H1 (cell line): Measurements from ENCODE around the gene GPC3.

Experiments used
- EP300 ChIP-seq, 2 experiments: IDR thresholded peaks; 1 replicate in 1 of 2; 2 replicates in 1 of 2; pipeline ENCODE4 v1.6.1; 2011 to 2012; ENCODE audit warnings: low read depth in 2 of 2, low read length in 2 of 2, mild to moderate bottlenecking in 2 of 2, borderline replicate concordance in 1 of 2, inconsistent platforms in 1 of 2, moderate library complexity in 1 of 2
- GTF2F1 ChIP-seq: IDR thresholded peaks from 2 replicates; pipeline ENCODE4 v1.6.1; 2012; ENCODE audit warnings: low read depth, low read length, improper control_type of control experiment, borderline replicate concordance
- SP2 ChIP-seq: IDR thresholded peaks from 2 replicates; pipeline ENCODE4 v1.6.1; 2012; ENCODE audit warnings: mild to moderate bottlenecking, low read length, inconsistent platforms
- SUZ12 ChIP-seq: fragments of 200-600 bp; sonication (generic); IDR thresholded peaks from 2 replicates; pipeline ENCODE4 v1.6.1; 2012; ENCODE audit warnings: mild to moderate bottlenecking, inconsistent platforms, low read length, moderate library complexity, mixed read lengths

DNA sequence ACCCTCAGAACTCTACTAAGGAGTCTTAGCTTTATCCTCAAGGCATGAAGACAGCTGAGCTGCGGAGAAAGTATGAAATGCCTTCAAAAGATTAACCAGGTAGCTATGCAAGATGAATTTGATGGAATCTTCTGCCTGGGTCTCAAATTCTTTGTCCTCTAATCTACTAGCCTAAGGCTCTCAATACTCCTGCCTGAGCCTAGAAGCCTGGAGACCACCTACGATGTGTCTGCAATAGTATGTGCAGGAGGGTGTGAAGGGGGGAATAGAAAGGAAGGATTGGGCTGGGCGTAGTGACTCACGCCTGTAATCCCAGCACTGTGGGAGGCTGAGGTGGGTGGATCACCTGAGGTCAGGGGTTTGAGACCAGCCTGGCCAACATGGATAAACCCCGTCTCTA is 391.9 kb downstream of the GPC3 start:
- TF ChIP-seq SUZ12 (no peak), EP300 (IDR thresholded peaks at IDR 0.05; ENCODE audit: borderline replicate concordance in 1 of 2, low read depth in 2 of 2, low read length in 2 of 2) (no peak), SP2 (no peak), GTF2F1 (no peak)
